ENCODE measurements around the gene CDH12. TPM values are rescaled to one million over a fixed set of nuclear protein-coding genes. Genes with fewer than 3 reads are reported as not detected.

CDH12 gene
- polyA plus RNA-seq, 1 experiment = not detected

GRCh38 chr5:22372376-22372775 is 480.8 kb downstream of the CDH12 start:
- CTCF ChIA-PET = no interaction called here
- peak; percentile 61 for DNase-seq (ENCODE audit: low read depth, low spot score)
- no peaks in the 10 kb centered on the region for H3K27me3 ChIP-seq (ENCODE audit: control insufficient read depth, insufficient read depth, low read length)
- no peaks in the 10 kb centered on the region for H3K9me3 ChIP-seq (ENCODE audit: control insufficient read depth, insufficient read depth, low read length)
- H3K27ac ChIP-seq (ENCODE audit: low read depth, low read length) = no peak overlapping the region
- H3K4me3 ChIP-seq (ENCODE audit: low read depth, low read length) = no peak overlapping the region
- POLR2A ChIA-PET = no interaction called here
- TF ChIP-seq, protein P1, sequence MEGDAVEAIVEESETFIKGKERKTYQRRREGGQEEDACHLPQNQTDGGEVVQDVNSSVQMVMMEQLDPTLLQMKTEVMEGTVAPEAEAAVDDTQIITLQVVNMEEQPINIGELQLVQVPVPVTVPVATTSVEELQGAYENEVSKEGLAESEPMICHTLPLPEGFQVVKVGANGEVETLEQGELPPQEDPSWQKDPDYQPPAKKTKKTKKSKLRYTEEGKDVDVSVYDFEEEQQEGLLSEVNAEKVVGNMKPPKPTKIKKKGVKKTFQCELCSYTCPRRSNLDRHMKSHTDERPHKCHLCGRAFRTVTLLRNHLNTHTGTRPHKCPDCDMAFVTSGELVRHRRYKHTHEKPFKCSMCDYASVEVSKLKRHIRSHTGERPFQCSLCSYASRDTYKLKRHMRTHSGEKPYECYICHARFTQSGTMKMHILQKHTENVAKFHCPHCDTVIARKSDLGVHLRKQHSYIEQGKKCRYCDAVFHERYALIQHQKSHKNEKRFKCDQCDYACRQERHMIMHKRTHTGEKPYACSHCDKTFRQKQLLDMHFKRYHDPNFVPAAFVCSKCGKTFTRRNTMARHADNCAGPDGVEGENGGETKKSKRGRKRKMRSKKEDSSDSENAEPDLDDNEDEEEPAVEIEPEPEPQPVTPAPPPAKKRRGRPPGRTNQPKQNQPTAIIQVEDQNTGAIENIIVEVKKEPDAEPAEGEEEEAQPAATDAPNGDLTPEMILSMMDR (IDR thresholded peaks at IDR 0.05; ENCODE audit: low read depth, low read length) = no peak

DNA sequence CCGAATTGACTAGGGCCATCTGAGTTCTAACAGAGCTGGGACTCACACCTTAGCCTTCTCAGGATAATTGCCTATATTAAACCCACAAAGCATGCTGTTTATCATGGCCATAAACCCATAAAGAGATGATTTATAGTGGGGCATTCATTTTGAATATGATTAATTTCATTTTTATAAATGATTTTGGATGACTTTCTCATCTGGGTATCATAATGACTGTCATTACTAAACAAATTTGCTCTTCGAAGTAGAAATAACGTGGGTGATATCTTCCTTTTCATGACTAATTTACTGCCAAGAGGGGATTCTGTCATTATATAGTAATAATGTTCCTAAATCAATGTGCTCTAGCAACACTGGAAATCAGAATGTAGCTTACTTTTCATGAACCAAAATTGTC is 498.2 kb downstream of the CDH12 start:
- no peak for DNase-seq (ENCODE audit: low read depth, low spot score)
- TF ChIP-seq, protein P1 (IDR thresholded peaks at IDR 0.05; ENCODE audit: low read depth, low read length) = no peak
- Histone ChIP-seq H3K27ac (ENCODE audit: low read depth, low read length) (no peak overlapping the region), H3K27me3 (ENCODE audit: control insufficient read depth, insufficient read depth, low read length) (no peaks in the 10 kb centered on the region), H3K4me3 (ENCODE audit: low read depth, low read length) (no peak overlapping the region), H3K9me3 (ENCODE audit: control insufficient read depth, insufficient read depth, low read length) (no peaks in the 10 kb centered on the region)
- CTCF ChIA-PET = no interaction called here
- POLR2A ChIA-PET = no interaction called here

GRCh38 chr5:22352493-22352892 is 500.7 kb downstream of the CDH12 start:
- CTCF ChIA-PET = no interaction called here
- POLR2A ChIA-PET = no interaction called here
- H3K4me3 ChIP-seq (ENCODE audit: low read depth, low read length) = no peak overlapping the region
- TF ChIP-seq, protein P1 (IDR thresholded peaks at IDR 0.05; ENCODE audit: low read depth, low read length) = no peak
- no peak overlapping the region for H3K27ac ChIP-seq (ENCODE audit: low read depth, low read length)
- H3K9me3 ChIP-seq (ENCODE audit: control insufficient read depth, insufficient read depth, low read length) = no peaks in the 10 kb centered on the region
- DNase-seq (ENCODE audit: low read depth, low spot score) = no peak
- no peaks in the 10 kb centered on the region for H3K27me3 ChIP-seq (ENCODE audit: control insufficient read depth, insufficient read depth, low read length)

DNA sequence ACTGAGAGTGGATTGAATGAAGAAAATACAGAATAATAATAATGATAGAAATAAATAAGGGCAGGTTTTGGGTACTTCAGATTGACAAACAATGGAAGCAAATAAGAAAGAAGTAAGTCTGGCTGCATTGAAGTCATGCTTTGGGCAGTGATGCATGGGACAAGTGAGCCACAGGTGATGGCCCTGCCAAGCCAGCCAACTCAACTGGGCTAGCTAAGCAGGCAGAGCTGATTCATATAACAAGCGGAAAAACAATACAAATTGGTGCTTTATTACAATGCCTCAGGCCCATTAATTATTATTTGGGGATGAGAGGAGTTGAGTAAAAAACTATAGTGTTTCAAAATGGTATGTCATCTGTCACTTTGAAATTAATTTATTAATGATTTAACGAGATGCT is 502.0 kb downstream of the CDH12 start:
- POLR2A ChIA-PET = no interaction called here

DNA sequence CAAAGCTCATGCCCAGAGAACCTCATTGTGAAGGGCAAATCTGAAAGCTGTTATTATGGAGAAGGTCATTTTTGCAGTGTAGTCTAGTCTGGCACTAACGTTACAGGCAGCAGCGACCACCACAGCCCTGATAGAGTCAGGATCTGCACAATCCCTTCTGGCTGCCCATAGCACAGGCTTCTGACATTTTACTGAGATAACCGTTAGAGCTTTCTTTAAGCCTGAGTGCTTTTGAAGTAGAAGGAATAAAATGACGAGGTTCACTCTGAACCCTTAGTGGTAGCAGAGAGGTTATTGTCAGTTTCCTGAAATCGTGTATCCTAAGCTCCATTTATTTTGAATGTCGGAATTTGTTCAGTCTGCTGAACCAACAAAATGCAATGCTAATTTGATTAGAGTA is 505.1 kb downstream of the CDH12 start:
- no peak for DNase-seq (ENCODE audit: low read depth, low spot score)
- no peak overlapping the region for H3K4me3 ChIP-seq (ENCODE audit: low read depth, low read length)
- TF ChIP-seq, protein P1 (IDR thresholded peaks at IDR 0.05; ENCODE audit: low read depth, low read length) = no peak
- POLR2A ChIA-PET = no interaction called here
- no peaks in the 10 kb centered on the region for H3K9me3 ChIP-seq (ENCODE audit: control insufficient read depth, insufficient read depth, low read length)
- no peaks in the 10 kb centered on the region for H3K27me3 ChIP-seq (ENCODE audit: control insufficient read depth, insufficient read depth, low read length)
- H3K27ac ChIP-seq (ENCODE audit: low read depth, low read length) = no peak overlapping the region
- CTCF ChIA-PET = no interaction called here

More for the DNA sequence above, 502.0 kb downstream of the CDH12 start:
- H3K9me3 ChIP-seq (ENCODE audit: control insufficient read depth, insufficient read depth, low read length) = no peaks in the 10 kb centered on the region
- CTCF ChIA-PET = no interaction called here
- no peaks in the 10 kb centered on the region for H3K27me3 ChIP-seq (ENCODE audit: control insufficient read depth, insufficient read depth, low read length)
- H3K4me3 ChIP-seq (ENCODE audit: low read depth, low read length) = no peak overlapping the region
- H3K27ac ChIP-seq (ENCODE audit: low read depth, low read length) = no peak overlapping the region
- TF ChIP-seq, protein P1 (IDR thresholded peaks at IDR 0.05; ENCODE audit: low read depth, low read length) = no peak
- DNase-seq (ENCODE audit: low read depth, low spot score) = no peak

Measured in AG04450 (cell line).